Panc1 (cell line): ENCODE measurements around the gene PSAP.

ENCODE experiments used
- POLR2AphosphoS5 ChIP-seq: IDR thresholded peaks from 2 replicates; pipeline ENCODE4 v1.6.1; 2012; ENCODE audit warnings: mild to moderate bottlenecking, low read depth, low read length, moderate library complexity
- SIN3A ChIP-seq: IDR thresholded peaks from 2 replicates; pipeline ENCODE4 v1.6.1; 2012; ENCODE audit warnings: low read depth, mild to moderate bottlenecking, low read length, moderate library complexity, borderline replicate concordance; ENCODE audit not compliant: insufficient read depth
- TCF7L2 ChIP-seq: IDR thresholded peaks from 2 replicates; pipeline ENCODE4 v1.6.1; 2011; ENCODE audit warnings: mild to moderate bottlenecking, low read depth, low read length, inconsistent platforms
- TF ChIP-seq, protein P1 (sequence below): fragments of 450-650 bp; IDR thresholded peaks from 2 replicates; pipeline ENCODE4 v1.5.1; 2017; ENCODE audit warnings: mild to moderate bottlenecking
- TF ChIP-seq, protein P2 (sequence below), 2 experiments: IDR thresholded peaks; 2 replicates each; pipeline ENCODE4 v1.6.1; 2011 to 2012; ENCODE audit warnings: low read depth in 2 of 2, control low read depth in 1 of 2, low read length in 1 of 2, mild to moderate bottlenecking in 1 of 2, moderate library complexity in 1 of 2; ENCODE audit not compliant: insufficient read depth in 1 of 2

DNA sequence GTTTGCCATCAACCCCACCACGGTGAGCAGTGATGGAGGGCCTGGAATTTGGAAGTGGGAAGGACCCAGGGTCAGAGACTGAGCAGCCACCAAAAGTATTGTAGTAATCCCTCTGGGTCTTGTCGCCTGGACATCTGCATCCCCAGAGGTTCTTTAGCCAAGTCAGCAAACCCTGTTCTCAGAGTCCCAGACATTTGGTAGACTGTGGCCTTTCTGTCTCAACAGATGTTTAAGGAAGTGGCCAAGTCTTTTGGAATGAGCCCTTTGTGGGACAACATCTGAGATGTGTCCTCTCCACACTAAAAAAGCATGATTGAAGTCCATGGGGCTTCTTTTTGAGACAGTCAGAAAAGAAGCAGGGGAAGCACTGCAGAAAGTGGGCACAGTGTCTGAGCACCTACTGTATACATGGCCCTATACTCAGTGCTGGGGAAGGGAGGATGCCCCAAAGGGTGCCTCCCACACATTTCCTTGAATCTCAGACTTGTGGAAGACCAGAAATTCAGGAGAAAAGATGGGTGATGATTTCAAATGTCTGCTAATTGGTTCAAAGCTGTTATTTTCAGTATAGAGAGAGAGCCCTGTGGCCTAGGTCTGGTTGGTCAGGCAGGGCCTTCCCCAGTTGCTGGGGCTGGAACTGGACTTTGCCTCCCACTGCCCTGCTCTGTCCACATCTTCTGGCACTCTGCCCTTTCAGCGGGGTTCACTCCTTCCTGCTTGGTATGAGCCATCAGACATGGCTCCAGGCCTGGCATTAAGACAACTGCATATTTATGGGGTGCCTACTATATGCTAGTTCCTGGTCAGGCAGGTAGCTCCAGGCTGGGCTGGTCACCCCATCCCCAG, 51.2 kb downstream of the PSAP start:
- TF ChIP-seq, protein P1, sequence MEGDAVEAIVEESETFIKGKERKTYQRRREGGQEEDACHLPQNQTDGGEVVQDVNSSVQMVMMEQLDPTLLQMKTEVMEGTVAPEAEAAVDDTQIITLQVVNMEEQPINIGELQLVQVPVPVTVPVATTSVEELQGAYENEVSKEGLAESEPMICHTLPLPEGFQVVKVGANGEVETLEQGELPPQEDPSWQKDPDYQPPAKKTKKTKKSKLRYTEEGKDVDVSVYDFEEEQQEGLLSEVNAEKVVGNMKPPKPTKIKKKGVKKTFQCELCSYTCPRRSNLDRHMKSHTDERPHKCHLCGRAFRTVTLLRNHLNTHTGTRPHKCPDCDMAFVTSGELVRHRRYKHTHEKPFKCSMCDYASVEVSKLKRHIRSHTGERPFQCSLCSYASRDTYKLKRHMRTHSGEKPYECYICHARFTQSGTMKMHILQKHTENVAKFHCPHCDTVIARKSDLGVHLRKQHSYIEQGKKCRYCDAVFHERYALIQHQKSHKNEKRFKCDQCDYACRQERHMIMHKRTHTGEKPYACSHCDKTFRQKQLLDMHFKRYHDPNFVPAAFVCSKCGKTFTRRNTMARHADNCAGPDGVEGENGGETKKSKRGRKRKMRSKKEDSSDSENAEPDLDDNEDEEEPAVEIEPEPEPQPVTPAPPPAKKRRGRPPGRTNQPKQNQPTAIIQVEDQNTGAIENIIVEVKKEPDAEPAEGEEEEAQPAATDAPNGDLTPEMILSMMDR, result no peak
- TF ChIP-seq, protein P2, sequence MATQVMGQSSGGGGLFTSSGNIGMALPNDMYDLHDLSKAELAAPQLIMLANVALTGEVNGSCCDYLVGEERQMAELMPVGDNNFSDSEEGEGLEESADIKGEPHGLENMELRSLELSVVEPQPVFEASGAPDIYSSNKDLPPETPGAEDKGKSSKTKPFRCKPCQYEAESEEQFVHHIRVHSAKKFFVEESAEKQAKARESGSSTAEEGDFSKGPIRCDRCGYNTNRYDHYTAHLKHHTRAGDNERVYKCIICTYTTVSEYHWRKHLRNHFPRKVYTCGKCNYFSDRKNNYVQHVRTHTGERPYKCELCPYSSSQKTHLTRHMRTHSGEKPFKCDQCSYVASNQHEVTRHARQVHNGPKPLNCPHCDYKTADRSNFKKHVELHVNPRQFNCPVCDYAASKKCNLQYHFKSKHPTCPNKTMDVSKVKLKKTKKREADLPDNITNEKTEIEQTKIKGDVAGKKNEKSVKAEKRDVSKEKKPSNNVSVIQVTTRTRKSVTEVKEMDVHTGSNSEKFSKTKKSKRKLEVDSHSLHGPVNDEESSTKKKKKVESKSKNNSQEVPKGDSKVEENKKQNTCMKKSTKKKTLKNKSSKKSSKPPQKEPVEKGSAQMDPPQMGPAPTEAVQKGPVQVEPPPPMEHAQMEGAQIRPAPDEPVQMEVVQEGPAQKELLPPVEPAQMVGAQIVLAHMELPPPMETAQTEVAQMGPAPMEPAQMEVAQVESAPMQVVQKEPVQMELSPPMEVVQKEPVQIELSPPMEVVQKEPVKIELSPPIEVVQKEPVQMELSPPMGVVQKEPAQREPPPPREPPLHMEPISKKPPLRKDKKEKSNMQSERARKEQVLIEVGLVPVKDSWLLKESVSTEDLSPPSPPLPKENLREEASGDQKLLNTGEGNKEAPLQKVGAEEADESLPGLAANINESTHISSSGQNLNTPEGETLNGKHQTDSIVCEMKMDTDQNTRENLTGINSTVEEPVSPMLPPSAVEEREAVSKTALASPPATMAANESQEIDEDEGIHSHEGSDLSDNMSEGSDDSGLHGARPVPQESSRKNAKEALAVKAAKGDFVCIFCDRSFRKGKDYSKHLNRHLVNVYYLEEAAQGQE (IDR thresholded peaks at IDR 0.05; ENCODE audit: insufficient read depth in 1 of 2, low read depth in 2 of 2, low read length in 1 of 2), result no peak
- no peak for TF ChIP-seq POLR2AphosphoS5
- TF ChIP-seq SIN3A, result no peak
- TF ChIP-seq TCF7L2, result no peak
